GM18520 (cell line): ENCODE results near the gene BRD3OS.

ENCODE experiments used
- ATAC-seq: cut with Tn5 transposase; IDR thresholded peaks from one replicate; pipeline ENCODE4 v1.9.1; 2021; ENCODE audit not compliant: unreplicated experiment

Gene BRD3OS

DNA sequence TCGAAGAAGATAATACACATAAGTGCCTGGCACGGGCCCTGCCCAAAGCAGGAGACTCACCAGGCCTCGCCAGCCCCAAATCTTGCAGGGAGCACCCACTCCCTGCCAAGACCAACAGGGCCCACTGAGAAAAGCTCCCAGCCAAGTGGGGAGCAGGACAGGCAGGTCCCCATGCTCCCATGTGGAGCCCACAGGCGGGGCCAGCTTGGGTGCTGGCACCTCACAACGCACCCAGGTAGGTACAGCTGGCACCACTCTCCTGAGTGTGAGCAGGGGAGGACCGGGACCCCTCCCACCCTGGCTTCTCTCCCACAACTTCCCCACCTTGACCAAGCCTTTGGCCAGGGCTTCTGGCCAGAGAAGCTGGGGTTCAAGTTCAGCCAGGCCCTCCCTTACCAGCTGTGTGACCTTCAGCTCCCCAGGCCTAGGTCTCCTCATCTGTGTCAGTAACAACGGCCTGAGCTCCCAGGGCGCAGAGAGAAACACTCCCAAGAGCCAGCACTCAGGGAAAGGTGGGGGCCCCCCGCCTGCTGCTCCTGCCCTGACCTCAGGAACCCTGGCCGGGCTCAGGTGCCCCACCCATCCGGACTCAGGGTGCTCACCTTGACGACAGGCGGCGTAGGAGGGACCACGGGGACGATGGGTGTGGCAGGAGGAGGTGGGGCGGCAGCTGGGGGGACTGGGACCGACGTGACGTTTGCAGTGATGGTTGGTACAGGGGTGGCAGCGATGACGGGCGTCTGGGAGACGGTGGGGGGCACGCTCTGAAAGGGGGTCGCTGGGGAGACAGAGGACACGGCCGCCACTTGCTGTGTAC is 24.7 kb downstream of the BRD3OS start:
- ATAC-seq: no peak

DNA sequence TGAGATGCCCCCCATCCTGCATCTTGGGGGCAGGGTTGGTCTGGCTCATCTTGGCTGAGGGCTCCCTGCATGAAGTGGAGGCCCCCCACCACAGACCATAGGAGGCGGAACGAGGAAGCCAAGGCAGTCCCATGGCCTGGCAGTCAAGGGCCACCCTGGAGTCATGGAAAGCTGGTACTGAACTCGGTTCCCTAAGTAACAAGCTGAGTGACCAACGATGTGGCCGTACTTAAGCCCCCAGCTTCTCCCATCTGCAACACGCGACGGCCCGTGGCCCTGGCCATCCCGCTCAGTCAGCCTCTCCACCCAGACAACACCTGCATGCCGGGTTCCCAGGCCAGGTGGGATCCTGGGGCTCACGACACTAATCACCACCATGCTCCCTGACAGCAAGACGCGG is 25.4 kb downstream of the BRD3OS start:
- no peak for ATAC-seq

DNA sequence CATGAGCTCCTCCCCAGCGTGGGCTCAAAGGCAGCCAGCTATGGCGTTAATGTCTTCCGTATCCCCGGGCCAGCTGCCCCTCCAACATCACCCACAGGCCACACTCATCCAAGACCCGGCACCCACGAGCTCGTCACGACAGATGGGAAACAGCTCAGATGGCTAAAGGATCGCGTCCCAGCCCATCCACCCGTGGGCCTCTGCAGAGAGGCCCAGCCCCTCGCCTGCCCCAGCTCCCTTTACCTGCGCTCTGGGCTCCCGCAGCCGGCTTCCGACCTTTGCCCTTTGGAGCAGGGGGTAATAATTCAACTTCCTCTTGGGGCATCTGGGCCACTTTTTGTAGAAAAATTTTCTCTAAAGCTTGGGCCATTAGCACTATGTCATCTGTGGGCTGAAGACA is 26.0 kb downstream of the BRD3OS start:
- ATAC-seq: no peak

DNA sequence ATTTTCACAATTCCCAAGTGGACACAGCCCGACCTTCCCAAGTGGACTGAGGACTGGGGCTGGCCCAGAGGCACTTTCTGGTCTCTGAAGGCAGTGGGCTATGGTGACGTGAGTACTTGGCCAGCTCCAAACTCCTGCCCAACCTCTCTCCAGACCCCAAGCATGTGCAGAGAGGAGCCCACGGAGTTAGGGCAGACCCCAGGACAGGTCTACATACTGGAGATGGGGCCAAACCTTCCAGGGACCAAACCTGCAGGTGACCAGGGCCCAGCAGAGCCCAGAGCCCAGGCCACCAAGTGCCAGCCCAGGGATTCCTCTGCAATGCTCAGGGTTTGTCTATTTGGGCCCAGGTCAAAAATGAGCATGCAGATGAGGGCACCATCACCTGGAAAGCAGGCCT is 27.2 kb downstream of the BRD3OS start:
- no peak for ATAC-seq

DNA sequence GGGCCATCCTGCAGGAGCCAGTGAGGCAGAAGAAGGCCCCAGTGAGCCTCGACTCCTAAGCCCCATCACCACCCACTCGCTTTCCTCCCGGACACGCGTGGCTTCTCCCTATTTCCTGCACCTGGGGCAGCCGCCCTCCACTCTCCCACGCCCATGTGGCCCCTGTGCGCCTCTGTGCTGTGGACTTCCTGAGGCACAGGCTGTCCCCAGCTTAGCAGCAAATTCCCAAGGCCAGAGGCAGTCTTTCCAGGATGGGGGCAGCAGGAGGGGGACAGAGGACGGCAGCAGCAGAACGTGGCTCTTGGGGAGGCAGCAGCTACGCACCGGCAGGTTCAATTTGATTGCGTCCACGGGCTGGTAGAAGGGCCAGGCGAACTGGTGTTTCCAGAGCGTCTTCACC is 27.7 kb downstream of the BRD3OS start:
- no peak for ATAC-seq

DNA sequence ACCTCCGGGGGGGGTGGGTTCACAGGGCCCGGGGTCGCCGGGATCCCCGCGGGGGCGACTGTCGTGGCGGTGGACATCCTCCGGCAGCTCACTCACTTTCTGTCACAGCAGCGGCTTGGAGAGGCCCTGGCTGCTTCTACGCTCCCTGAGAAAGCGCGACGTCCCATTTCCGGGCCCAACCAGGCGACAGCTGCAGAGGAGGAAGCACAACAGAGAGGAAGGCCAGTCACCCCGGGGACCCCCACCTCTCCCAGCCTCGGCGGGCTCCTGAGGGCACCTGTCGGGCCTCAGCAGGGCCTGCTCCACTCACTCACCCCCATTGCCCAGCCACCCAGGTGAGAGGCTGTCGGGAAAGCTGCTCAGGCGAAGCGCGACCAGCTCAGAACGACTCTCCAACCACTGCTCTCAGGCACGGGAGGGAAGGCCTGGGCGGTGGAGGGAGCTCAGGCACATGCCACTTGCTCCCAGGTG is 28.2 kb downstream of the BRD3OS start:
- ATAC-seq: no peak

DNA sequence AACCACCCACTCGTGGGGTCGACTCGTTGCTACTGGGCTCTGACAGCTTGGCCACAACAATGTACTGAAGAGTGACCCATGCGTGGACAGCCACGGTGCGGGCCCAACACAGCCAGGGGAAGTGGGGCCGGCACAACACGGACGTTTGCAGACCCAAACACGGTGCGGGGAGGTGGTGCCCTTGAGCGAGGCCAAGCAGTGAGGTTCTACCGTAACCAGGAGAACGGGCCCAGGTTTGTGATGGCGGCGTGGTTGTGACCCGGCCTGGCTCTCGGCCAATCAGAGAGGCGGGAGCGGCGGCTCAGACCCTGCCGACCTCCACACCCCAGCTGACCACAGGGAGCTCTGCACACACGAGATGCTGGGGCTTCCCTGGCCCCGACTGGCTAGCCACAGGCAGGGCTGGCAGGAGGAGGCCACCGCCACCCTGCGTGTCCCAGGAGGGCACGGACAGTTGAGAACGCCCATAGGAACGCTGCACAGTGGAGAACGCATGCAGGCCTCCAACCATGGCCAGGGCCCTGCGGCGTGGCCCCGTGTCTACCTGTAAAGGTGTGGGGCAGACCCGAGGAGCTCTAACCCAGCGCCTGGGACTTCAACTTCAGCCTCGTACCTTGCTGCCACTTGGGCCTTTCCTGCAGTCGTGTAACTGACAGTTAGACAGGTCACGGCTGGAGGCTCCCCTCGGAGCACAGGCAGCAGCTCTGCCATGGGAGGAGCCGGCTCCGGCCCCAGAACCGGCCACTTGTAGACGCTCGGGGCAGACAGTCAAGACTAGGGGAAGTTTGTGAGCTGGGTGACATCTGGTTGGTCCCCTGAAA is 28.9 kb downstream of the BRD3OS start:
- no peak for ATAC-seq

DNA sequence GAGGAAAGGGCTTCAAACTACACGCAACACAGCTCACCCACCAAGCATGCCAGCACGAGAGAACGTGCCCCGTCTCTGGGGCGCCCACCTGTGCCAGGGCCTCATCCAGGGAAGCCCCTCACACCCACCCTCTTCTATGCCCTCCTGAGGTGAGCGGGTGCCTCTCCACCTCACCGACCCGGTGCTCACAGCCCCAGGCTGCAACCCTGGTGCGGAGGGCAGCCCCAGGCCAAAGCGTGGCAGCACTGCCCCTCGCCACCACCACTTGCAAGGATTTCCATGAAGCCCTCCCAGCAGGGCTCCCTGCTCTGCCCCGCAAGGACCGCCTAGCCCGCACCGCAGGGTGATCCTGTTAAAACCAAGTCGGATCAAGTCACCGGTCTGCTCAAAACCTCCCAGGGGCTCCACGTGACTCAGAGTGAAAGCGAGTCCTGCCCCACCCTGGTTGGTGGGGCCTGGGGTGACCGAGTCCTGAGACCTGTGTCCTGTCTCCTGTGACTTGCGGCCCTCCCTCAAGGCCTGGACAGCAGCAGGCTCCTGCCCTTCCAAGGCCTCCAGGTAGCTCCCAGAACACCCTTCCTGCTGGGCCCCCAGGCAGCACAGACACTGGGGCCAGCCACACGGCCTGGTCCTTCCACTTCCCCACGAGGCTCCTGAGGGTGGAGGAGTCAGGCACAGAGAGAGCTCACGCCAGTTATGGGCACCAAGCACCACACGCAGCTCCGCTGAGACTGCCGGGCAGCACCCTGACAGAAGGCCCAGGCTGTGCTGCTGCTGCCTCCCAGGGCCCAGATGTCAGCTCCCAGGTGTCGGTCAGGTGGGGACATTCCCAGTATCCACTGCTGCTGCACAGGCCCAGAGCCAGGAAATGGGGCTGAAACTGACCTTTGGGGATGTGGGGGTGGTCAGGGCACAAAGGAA is 29.9 kb downstream of the BRD3OS start:
- ATAC-seq: no peak

DNA sequence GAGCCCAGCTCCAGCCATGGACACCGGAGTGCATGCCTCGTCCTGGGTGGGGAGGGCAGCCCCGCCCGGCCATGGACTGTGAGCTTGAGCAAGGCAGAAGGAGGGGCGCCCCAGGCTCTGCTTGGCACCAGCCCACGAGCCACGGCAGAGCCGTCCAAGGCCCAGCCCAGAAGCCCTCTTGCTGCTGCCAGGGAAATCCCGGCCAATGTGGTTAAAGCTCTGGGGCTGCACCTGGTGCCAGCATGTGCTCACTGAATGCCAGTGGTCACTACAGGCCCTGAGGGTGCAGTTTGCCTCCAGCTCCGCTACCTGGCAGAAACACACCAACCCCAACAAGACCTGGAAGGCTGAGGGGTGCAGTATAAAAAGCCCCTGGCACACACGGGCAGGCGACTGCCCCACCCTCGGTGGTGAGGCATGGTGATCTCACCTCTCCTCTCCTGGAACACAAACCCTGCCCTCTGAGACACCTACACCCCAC is 30.7 kb downstream of the BRD3OS start:
- no peak for ATAC-seq

DNA sequence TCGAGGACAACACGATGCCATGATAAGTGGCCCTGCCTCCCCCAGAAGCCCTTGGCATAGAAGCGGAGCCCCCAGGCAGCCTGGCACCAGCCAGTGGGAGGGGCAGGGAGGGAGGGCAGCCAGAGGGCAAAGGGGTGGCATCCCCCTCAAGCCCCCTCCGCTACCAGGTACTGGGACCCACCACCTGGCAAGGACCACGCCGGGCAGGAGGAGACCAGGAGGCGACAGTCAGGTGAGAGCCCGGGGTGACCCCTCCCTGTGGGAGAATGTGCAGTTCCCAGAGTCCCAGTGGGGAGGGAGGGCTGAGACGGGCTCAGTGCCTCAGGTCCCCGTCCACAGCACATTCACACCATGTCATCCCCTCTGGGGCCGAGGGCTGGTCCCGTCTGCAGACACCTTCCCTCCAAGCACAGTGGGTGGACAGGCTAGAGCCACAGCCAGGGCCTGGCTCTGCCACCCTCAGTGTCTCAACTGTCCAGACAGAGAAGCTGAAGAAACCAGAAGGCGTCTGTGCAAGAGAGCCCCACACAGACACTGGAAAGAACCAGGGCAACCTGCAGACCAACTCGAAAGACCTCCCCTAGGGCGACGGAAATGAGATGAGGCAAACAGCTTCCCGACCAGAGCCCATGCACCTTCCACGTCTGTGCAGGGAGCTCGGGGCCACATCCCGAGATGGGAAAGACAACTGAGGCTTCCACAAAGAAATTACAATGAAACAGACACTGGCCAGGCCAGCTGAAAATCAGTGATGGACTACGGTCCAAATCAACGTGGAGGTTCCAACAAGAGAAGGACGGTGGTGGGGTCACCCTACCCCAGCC is 31.4 kb downstream of the BRD3OS start:
- no peak for ATAC-seq

DNA sequence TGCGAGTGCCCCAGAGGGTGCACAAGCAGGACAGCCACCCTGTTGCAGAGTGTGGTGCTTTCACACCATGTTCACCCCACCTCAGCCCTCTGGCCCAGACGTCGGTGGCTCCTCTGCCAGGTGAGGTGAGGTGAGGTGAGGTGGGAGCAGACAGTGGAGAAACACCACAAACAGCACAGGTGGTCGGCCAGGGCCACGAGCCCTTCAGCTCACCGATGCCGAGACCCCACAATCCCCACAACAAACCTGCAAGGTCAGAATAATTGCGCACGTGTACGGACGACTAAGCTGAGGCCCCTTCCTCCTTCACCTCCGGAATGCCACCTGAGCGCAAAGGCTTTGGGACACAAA is 32.0 kb downstream of the BRD3OS start:
- no peak for ATAC-seq

DNA sequence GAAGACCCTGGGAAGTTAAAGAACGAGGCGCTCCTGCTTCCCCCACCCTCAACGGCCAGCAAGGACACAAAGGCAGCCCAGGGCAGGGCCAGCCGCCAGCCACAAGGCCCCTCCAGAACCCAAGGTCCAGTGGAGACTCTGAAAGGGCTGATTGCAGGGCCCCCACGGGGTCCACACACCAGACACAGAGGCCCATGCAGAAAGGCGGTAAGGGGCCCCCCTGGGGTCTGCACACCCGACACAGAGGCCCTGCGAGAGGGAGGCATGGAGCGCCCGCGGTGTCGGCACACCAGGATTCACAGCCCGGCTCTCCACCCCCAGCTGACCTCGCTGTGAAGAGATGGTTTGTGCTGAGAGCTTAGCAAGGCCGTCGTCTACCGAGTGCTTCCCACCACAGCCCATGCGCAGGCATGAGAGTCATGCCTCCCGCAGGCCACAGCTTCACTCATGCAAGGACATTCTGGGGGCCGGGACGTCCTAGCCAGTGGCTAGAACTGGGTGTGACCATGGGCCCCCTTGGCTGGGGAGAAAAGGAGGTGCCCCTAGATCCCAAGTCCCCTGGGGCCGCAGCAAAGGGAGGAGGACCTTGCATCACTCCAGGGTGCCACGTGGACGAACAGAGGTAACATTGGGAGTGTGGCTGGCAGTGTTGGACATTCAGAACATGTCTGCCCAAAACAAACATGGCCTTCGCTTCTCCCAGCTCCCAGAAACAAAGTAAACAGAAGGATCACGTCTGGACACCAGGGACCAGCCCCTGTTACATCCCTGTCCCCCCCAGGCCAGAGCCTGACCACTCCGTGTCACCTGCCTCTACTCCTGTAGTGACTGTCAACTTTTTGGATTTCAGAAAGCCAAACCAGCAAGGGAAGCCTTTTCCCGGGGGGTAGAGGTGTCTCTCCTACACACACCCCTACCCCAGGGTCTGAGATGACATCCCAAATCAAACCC is 32.7 kb downstream of the BRD3OS start:
- ATAC-seq: no peak

DNA sequence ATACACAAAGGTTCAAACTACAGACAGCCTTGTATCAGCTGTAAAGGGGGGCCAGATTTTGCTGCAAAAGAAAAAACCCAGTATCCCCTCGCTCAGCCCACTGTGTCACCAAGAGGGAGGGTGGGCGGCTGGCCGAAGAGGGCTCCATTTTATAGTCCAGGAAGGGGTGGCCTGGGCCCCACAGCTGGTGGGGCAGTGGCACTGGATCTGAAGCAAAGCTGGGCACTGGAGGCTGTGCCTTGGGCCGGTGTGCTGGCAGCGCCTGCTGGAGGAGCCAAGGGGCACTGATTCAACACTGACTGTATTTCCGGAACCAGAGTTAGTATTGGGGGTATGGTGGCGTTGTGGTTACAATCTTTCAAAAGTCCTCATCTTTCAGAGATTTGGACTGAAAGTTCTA is 33.4 kb downstream of the BRD3OS start:
- no peak for ATAC-seq

DNA sequence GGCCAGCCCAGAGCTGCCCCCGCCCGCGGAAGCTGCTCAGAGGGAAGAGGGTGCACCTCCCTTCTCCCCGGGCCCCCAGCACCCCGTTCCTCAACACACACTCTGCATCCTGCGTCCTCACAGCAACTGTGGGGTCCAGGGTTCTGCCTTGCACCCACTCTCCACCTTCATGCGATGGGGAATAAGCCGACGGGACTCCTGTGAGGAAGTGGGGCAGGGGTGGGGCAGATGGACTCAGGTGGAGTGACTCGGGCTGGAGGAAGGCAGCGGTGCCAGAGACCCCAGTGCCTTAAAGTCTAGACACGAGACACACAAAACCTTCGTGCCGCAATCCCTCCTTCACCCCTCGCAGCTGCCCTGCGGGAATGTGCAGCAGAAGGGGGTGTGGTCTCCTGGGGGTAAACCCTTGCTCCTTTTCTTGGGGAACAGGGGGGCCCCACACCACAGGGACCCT is 33.9 kb downstream of the BRD3OS start:
- ATAC-seq: no peak

DNA sequence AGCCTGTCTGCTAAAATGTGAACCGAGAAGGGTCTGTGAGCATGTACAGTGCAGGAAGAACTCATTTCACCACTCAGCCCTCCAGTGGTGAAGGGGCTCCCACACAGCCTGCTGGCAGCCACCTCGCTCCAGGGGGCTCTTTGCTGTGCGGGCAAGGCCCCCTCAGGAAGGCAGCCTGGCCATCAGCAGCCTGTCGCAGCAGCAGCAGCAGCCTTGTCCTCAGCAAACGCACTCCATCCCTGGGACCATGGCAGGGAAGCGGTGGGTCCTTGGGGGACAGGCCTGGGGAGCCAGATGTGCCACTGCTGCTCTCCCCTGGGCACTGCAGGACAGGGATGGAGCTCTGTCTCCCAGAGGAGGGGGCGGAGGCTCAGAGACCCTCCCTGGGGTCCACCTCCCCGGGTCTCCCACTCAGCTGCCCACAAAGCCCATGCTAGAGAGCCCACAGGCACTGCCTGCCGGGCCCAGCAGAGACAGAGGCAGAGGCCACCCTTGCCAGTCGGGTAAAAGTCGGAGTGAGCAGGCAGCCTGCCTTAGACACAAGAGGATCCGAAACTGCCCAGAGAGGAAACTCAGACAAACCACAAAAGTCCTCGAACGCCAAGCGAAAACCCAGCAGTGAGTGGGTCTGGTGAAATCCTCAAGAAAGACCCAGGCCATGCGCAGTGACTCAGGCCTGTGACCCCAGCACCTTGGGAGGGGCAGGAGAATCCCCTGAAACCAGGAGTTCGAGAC is 34.5 kb downstream of the BRD3OS start:
- peak; percentile 64 for ATAC-seq

DNA sequence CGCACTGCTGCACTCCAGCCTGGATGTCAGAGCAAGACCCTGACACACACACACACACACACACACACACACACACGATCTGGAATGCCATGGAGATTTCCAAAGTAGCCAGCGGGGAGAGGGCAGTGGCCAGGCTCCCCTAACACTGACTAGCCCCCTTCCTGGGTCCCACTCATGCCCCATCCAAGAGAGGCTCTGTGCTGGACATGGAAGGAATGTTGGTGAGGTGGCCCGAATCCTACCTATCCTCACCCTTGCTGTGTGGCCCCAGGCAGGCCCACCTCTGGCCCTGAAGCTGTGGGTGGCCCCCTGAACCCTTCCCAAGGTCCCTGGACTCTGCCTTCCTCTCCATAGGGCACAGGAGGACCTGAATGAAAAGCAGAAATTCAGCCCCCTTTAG is 35.3 kb downstream of the BRD3OS start:
- ATAC-seq: no peak

DNA sequence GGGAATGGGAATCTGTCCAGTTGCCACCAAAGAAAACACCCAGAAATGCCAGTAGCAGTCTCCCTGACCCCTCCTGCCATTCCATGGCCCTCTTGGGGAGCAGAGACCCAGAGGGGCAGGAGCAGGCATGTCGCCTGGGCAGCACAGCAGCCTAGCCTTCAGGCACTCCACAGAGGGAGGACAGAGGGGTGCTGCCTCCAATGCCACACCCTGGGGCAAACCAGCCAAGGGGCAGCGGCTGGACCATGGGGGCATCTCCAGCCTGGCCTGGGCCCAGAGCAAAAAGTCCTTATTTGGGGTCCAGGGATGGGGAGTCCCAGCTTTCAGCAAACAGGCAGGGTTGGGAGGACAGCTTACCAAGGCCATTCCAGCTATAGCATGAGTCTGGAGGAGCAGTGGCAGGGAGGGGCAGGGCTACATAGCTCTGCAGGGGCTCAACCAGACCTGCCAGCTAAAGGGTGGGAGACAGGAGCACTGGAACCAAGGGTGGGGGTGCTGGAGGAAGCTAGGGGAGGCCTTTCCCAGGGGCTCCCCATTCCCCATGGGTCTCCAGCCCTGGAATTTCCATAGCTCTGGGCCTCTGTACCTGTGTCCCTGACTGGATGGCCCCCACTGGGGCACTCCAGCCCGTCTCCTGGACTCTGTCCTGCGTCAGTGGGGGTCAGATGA is 35.9 kb downstream of the BRD3OS start:
- no peak for ATAC-seq
